ENCODE results near the gene MTMR12.

Gene MTMR12

DNA sequence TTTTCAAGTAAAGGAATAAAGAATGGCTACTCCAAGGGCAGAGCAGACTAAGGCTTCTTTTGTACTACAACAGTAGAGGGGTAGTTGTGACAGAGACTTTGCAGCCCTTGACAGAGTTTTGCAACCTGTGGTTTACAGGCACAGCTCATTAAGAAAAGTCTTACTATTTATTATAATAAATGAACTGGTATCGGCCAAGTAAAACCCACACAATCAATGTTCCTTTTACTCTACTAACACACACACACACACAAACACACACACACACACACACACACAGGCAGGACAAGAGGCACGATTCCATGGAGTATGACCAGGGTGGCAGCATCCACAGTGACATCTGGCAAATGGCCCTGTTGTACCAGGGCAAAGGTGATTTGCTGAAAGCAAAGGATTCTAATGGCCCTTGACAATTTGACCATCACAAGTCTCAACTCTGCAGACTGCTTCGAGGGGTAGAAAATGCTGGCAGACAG lies 79.5 kb downstream of the MTMR12 start:
- no peak overlapping the region for H3K9ac ChIP-seq (ENCODE audit: insufficient read length)
- H3K4me3 ChIP-seq, result no peak overlapping the region
- TF ChIP-seq POLR2AphosphoS5 (IDR thresholded peaks at IDR 0.05; ENCODE audit: borderline replicate concordance, low read depth, low read length), result no peak
- TF ChIP-seq FOXP2 (optimal IDR thresholded peaks at IDR 0.05; ENCODE audit: control extremely low read depth, extremely low read length, insufficient read depth), result no peak
- no peak for TF ChIP-seq EZH2 (IDR thresholded peaks at IDR 0.05)
- DNase-seq (ENCODE audit: low read depth, low spot score), result no peak
- H3K27ac ChIP-seq, result no peak overlapping the region
- no peaks in the 10 kb centered on the region for H3K9me3 ChIP-seq (ENCODE audit: low read depth, low read length)
- H3K36me3 ChIP-seq (ENCODE audit: insufficient read depth, low read length), result peaks cover 34% of the 10 kb centered on the region

DNA sequence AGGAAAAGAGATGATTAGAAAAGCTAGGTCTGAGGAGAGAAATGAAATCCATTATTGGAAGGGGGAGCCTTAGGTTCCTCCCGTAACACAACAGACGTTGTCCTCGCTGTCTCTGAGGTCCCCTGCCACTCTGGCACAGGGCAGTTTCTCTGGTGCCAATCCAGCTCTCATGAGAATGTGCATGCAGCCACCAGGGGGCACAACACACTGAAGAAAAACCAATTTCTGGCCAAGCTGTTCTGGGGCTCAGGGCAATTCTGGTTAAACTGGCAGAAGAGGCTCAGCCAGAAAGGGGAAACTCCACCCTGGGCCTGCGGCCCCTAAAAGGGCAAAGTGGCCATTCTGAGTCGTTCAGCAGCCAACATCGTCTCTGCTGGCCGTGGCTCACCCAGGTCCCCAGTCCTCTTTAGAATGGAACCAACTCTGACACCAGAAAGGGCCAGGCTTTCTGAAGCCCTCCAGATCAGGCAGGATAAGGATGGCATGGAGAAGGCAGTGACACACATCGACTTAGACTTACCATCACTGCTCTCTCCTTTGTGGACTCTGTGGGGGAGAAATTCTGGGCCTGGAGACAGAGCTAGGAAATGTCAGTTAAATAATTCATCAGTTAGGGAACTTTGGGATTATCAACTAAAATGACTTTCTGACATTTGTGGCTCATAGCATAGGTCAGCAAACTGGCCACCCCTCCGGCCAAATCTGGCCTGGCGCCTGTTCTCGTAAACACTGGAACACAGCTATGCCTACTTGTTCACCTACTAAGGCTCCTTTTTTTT lies 80.1 kb downstream of the MTMR12 start:
- no peak for DNase-seq (ENCODE audit: low read depth, low spot score)
- TF ChIP-seq EZH2 (IDR thresholded peaks at IDR 0.05) (no peak), POLR2AphosphoS5 (IDR thresholded peaks at IDR 0.05; ENCODE audit: borderline replicate concordance, low read depth, low read length) (no peak), FOXP2 (optimal IDR thresholded peaks at IDR 0.05; ENCODE audit: control extremely low read depth, extremely low read length, insufficient read depth) (no peak)
- Histone ChIP-seq H3K9me3 (ENCODE audit: low read depth, low read length) (no peaks in the 10 kb centered on the region), H3K36me3 (ENCODE audit: insufficient read depth, low read length) (peaks cover 34% of the 10 kb centered on the region), H3K4me3 (no peak overlapping the region), H3K27ac (no peak overlapping the region), H3K9ac (ENCODE audit: insufficient read length) (no peak overlapping the region)

DNA sequence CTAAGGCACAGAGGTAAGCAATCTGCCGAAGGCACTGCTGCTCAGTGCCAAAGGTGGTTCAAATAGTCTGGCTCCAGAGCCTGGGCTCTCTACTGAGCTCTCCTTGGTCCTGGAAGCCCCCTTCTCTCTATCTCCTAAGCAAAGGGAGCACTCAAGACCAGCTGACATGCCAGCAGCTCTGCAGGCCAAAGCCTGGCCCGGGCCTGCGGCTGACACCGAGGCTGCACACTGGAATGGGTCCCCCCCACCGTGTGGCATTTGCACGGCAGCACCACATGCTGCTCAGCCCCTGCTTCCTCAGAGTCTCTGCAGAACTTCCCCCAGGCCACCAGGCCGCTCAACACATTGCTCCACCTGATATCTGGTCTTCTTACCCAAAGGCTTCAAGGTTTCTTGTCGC lies 80.8 kb downstream of the MTMR12 start:
- H3K9me3 ChIP-seq (ENCODE audit: low read depth, low read length), result no peaks in the 10 kb centered on the region

DNA sequence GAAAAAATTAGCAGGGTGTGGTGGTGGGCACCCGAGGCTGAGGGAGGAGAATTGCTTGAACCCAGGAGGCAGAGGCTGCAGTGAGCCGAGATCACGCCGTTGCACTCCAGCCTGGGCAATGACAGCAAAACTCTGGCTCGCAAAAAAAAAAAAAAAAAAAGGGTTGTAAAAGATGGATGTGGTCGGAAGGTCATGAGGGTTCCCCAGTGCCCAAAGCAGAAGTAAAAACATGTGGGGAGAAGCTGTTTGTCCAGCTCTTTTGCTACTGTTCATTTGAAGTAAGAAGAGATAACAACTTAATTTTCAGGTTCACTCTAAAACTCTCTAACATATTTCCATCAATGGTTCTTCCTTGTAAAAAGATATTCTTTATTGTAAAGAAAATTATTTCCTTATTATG lies 81.5 kb downstream of the MTMR12 start:
- no peak for DNase-seq (ENCODE audit: low read depth, low spot score)
- Histone ChIP-seq H3K36me3 (ENCODE audit: insufficient read depth, low read length) (peaks cover 30% of the 10 kb centered on the region), H3K27ac (no peak overlapping the region), H3K9ac (ENCODE audit: insufficient read length) (no peak overlapping the region), H3K9me3 (ENCODE audit: low read depth, low read length) (no peaks in the 10 kb centered on the region), H3K4me3 (no peak overlapping the region)
- TF ChIP-seq POLR2AphosphoS5 (IDR thresholded peaks at IDR 0.05; ENCODE audit: borderline replicate concordance, low read depth, low read length) (no peak), FOXP2 (optimal IDR thresholded peaks at IDR 0.05; ENCODE audit: control extremely low read depth, extremely low read length, insufficient read depth) (no peak), EZH2 (IDR thresholded peaks at IDR 0.05) (no peak)

More for the DNA sequence above, 80.8 kb downstream of the MTMR12 start:
- Histone ChIP-seq H3K36me3 (ENCODE audit: insufficient read depth, low read length) (peaks cover 32% of the 10 kb centered on the region), H3K9ac (ENCODE audit: insufficient read length) (no peak overlapping the region), H3K27ac (no peak overlapping the region), H3K4me3 (no peak overlapping the region)
- DNase-seq (ENCODE audit: low read depth, low spot score), result no peak
- no peak for TF ChIP-seq EZH2 (IDR thresholded peaks at IDR 0.05)
- TF ChIP-seq FOXP2 (optimal IDR thresholded peaks at IDR 0.05; ENCODE audit: control extremely low read depth, extremely low read length, insufficient read depth), result no peak
- TF ChIP-seq POLR2AphosphoS5 (IDR thresholded peaks at IDR 0.05; ENCODE audit: borderline replicate concordance, low read depth, low read length), result no peak

DNA sequence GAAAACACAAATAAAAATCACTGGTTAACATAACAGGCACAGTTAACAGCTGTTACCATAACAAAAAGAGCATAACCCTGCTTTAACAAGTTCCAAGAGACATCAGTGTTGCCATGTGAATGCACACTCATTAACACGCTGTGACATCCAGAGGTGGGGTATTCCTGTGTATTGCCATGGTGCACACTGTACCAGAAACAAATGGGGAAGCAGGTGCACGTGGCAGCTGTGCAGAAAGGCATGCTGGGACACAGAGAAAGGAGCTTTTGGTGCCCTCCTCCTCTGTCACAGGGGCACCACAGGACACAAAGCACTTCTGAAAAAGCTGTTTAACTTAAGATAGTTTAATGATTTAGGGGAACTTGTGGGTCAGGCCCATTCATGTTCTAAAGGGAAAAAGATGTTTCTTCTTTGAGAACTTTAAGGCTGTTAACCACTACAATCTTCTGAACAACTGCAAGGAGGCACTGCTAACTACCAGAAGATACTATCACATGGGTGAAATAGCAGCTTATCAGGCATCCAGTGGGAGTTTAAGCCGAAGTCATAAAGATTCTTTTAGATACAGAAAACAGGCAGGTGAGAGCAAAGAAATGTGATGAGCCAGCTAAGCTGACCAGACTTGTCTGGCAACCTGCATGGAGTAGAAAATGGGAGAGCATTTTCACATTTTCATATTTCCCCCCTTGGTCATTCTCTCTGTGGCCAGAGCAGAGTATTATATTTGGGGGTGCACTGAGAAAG lies 82.2 kb downstream of the MTMR12 start:
- no peak for DNase-seq (ENCODE audit: low read depth, low spot score)
- no peak for TF ChIP-seq FOXP2 (optimal IDR thresholded peaks at IDR 0.05; ENCODE audit: control extremely low read depth, extremely low read length, insufficient read depth)
- Histone ChIP-seq H3K9ac (ENCODE audit: insufficient read length) (no peak overlapping the region), H3K4me3 (no peak overlapping the region), H3K9me3 (ENCODE audit: low read depth, low read length) (no peaks in the 10 kb centered on the region), H3K36me3 (ENCODE audit: insufficient read depth, low read length) (peaks cover 27% of the 10 kb centered on the region), H3K27ac (no peak overlapping the region)

DNA sequence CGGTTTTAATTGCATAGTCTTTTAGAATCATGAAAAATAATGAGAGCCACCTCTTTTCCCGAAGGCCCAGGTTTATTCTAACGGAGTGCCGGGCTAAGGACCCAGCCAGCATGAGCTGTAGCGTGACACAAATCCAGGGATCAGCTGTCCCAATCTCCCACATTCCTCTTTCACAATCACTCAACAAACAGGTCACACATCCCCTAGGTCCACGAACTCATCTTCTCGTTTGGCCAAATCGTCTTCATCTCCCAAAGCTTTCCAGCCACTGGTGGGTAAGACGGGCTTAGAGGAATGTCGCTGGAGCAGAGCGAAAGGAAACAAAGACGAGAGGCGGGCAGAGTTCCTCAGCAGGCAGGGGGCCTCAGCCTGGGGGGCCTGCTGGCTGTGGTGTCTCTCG lies 83.2 kb downstream of the MTMR12 start:
- Histone ChIP-seq H3K9me3 (ENCODE audit: low read depth, low read length) (no peaks in the 10 kb centered on the region), H3K27ac (no peak overlapping the region), H3K4me3 (no peak overlapping the region), H3K36me3 (ENCODE audit: insufficient read depth, low read length) (peaks cover 18% of the 10 kb centered on the region; the same call in 1 of the 2 replicates), H3K9ac (ENCODE audit: insufficient read length) (no peak overlapping the region)
- TF ChIP-seq EZH2 (IDR thresholded peaks at IDR 0.05) (no peak), POLR2AphosphoS5 (IDR thresholded peaks at IDR 0.05; ENCODE audit: borderline replicate concordance, low read depth, low read length) (no peak), FOXP2 (optimal IDR thresholded peaks at IDR 0.05; ENCODE audit: control extremely low read depth, extremely low read length, insufficient read depth) (no peak)
- no peak for DNase-seq (ENCODE audit: low read depth, low spot score)

DNA sequence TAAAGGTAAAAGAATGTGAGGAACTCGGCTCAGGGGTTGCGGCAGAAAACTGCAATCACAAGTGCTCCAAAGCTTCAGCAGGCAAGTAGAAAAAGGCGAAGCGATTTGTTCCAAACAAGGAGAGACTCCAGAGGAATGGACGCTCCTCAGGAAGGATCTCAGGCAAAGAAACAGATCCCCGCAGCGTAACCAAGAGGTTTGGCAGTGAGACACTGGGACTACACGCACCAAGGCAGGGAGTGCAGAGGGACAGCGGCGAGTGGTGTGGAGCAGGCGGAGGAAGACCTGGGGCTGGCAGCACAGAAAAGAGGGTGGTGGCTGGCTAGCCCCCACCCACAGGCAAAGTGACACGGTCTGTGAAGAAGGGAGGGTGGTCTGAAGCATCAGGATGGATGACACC lies 83.9 kb downstream of the MTMR12 start:
- no peak overlapping the region for H3K27ac ChIP-seq
- no peak for TF ChIP-seq POLR2AphosphoS5 (IDR thresholded peaks at IDR 0.05; ENCODE audit: borderline replicate concordance, low read depth, low read length)
- TF ChIP-seq EZH2 (IDR thresholded peaks at IDR 0.05), result no peak
- TF ChIP-seq FOXP2 (optimal IDR thresholded peaks at IDR 0.05; ENCODE audit: control extremely low read depth, extremely low read length, insufficient read depth), result no peak
- H3K9ac ChIP-seq (ENCODE audit: insufficient read length), result no peak overlapping the region
- no peaks in the 10 kb centered on the region for H3K9me3 ChIP-seq (ENCODE audit: low read depth, low read length)
- no peak overlapping the region for H3K4me3 ChIP-seq
- peaks cover 15% of the 10 kb centered on the region; the same call in 1 of the 2 replicates for H3K36me3 ChIP-seq (ENCODE audit: insufficient read depth, low read length)
- no peak for DNase-seq (ENCODE audit: low read depth, low spot score)

DNA sequence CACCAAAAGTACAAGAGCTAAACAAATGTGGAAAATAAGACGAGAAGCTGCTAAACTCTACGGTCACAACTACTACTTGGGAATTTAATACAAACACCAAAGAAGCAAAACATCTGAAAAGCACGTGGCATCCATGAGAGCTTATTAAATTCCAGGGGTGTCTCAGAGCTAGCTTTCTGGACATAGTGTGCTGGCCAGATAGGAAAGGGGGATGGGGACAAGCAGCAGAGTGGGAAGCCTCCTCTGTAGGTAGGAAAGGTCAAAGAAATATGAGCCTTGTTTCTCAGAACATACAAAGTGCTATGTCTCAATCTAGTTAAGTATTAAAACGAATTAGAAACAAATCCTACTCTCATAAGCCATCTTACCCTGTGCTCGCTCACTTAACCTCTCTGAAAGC lies 87.3 kb downstream of the MTMR12 start:
- TF ChIP-seq FOXP2 (optimal IDR thresholded peaks at IDR 0.05; ENCODE audit: control extremely low read depth, extremely low read length, insufficient read depth) (no peak), EZH2 (IDR thresholded peaks at IDR 0.05) (no peak), POLR2AphosphoS5 (IDR thresholded peaks at IDR 0.05; ENCODE audit: borderline replicate concordance, low read depth, low read length) (no peak)
- Histone ChIP-seq H3K9ac (ENCODE audit: insufficient read length) (no peak overlapping the region), H3K4me3 (no peak overlapping the region), H3K36me3 (ENCODE audit: insufficient read depth, low read length) (peaks cover 15% of the 10 kb centered on the region; the same call in 1 of the 2 replicates), H3K9me3 (ENCODE audit: low read depth, low read length) (no peaks in the 10 kb centered on the region), H3K27ac (0 out of 2 replicates have a peak overlapping the region, but pooled peaks have one; percentile 30)
- no peak for DNase-seq (ENCODE audit: low read depth, low spot score)

All from SK-N-MC (cell line).